GM10248 (cell line): ENCODE measurements around the gene AUTS2.

Experiments
- CTCF ChIA-PET: fragments of 300-600 bp; sonication (Branson Sonifier 250); formaldehyde crosslinking; extraction: SDS; loops from one replicate; lab custom pipeline; 2021; ENCODE audit warnings: antibody characterized with exemption; lab: Yijun Ruan, JAX
- POLR2A ChIA-PET: fragments of 350-650 bp; sonication (Branson Sonifier 250); formaldehyde crosslinking; extraction: SDS; loops from one replicate; lab custom pipeline; 2020; ENCODE audit warnings: antibody characterized with exemption; lab: Yijun Ruan, JAX
- DNase-seq: peaks from one replicate; pipeline ENCODE4 v3.0.0; 2012; ENCODE audit errors: extremely low spot score
- CTCF ChIP-seq: IDR thresholded peaks from 2 replicates; pipeline ENCODE4 v1.5.1; 2012; ENCODE audit warnings: mild to moderate bottlenecking, low read depth; ENCODE audit errors: extremely low read depth, missing control alignments, control extremely low read depth

AUTS2 gene

GRCh38 chr7:70285187-70285586 lies 686.9 kb downstream of the AUTS2 start:
- POLR2A ChIA-PET: no interaction called here
- DNase-seq: no peak
- CTCF ChIA-PET: no interaction called here
- no peak for TF ChIP-seq CTCF

DNA sequence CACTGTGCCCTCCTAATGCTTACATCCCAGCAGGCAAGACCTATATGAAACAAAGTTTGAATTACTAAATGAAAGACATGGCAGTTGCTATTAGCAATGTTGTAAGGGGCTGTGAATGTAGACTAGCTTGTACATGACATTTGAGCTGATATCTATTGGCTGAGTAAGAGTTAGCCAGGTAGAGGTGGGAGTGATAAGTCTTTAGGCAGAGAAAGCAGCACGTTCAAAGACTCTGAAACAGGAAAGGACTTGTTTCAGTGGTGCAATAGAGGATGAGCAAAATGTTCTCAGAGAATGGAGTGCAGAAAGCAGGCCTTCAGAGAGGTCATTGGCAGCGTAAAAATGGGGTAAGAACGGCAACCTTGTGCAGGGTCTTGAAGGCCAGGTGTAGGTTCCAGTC lies 687.6 kb downstream of the AUTS2 start:
- TF ChIP-seq CTCF: no peak
- no peak for DNase-seq
- ChIA-PET CTCF (interaction anchor here (0.8 to 1.2 kb wide), 2 partner anchors 12 to 49 kb away, joined by 3 read pairs; no protein-coding TSS in a partner anchor), POLR2A (no interaction called here)

DNA sequence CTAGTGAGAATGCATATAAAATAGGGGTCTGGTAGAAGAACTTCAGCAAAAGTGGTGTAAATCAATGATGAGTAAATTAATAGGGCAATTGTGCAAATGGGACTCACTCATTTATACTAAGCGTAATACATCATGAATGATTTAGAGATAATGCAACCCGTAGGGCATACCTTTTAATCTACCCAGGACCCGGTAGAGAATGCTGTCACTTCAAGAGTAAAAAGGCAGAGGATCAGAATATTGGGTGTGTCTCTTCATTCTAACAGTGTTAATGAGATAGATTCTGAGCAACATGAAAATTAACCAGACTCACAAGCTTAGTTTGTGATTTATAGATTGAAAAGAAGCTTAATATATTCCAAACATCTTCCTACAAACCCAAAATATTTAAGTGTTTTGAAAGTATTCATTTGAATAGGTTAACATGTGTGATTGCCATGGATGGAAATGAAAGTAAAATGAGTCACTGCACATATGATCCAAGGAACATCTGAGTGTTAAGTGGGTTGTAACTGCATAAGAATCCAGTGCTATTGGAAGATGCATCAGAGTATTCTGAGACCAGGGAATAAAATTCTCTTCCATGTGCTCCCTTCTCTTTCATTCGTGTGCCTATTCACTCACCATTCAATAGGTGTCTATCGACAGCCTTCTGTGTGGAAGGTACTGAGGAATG lies 690.6 kb downstream of the AUTS2 start:
- no peak for DNase-seq
- POLR2A ChIA-PET: no interaction called here
- no peak for TF ChIP-seq CTCF
- CTCF ChIA-PET: no interaction called here

- DNase-seq: no peak
- POLR2A ChIA-PET: no interaction called here
- no peak for TF ChIP-seq CTCF
- CTCF ChIA-PET: no interaction called here
Observed at GRCh38 chr7:70292716-70293115, 694.4 kb downstream of the AUTS2 start.

- TF ChIP-seq CTCF: no peak
- POLR2A ChIA-PET: no interaction called here
- no peak for DNase-seq
- CTCF ChIA-PET: no interaction called here
Observed at GRCh38 chr7:70294211-70294911, 696.1 kb downstream of the AUTS2 start.

DNA sequence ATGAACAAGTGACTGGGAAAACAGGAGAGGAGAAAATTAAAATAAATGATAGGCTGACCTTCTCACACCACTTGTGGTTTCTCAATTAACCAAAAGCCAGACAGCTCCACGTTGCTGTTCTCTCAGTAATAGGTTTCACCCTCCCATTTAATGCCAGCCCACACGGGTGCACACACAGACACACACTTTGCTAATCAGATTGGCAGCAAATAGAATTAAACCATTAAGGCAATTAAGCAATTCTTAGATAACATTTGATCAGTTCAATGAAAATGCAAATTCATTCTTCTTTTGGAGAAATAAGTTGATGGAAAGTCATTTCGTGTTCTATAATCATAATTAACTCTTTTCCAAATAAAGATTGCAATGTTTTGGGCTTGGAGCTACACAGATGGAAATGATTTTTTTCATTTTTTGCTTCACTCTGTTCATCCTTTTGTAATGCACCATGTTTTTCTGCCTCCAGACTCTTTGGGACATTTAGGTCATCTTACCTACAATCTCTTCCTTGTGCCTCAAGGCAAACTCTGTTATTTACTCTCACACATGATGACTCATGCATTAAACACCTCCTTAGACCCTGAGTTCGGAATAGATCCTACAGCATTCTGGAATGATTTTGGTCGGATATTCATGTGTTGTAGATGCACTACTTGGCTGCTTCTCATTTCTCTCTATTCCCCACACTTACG lies 700.7 kb downstream of the AUTS2 start:
- ChIA-PET POLR2A (no interaction called here), CTCF (no interaction called here)
- no peak for TF ChIP-seq CTCF
- no peak for DNase-seq
